PC-3 (cell line): ENCODE measurements around the gene ABCG5. TPM values are rescaled to one million over a fixed set of nuclear protein-coding genes. Genes with fewer than 3 reads are reported as not detected.

Experiments
- ATAC-seq: fragments of 200-7000 bp; cut with Tn5 transposase; 2 replicates; pipeline ENCODE4 v1.9.1; 2020; ENCODE audit warnings: mild to moderate bottlenecking, moderate library complexity
- BruUV-seq: library from RNA; stranded (reverse); fragments of 400-500 nt; replicated peaks from 2 replicates; lab custom pipeline; 2021; lab: Mats Ljungman, UMichigan
- CTCF ChIA-PET: fragments of 300-600 bp; sonication (Branson Sonifier 250); formaldehyde crosslinking; loops from one replicate; lab custom pipeline; 2022; ENCODE audit warnings: antibody characterized with exemption; lab: Charles Lee
- POLR2A ChIA-PET: fragments of 300-600 bp; sonication (Branson Sonifier 250); formaldehyde crosslinking; loops from one replicate; lab custom pipeline; 2022; ENCODE audit warnings: antibody characterized with exemption; ENCODE audit not compliant: unreplicated experiment; lab: Charles Lee
- DNase-seq: peaks from one replicate; pipeline ENCODE4 v3.0.0-alpha.2; 2015
- H2AFZ ChIP-seq: fragments of 300-600 bp; sonication (generic); 2 replicates; pipeline ENCODE4 v1.6.0; 2016; ENCODE audit warnings: antibody characterized with exemption, low read length
- H3F3A ChIP-seq: fragments of 300-600 bp; sonication (generic); one replicate; pipeline ENCODE4 v1.6.0; 2017; ENCODE audit warnings: antibody characterized with exemption, low read length, control low read depth, mild to moderate bottlenecking; ENCODE audit not compliant: unreplicated experiment
- H3K27ac ChIP-seq: fragments of 300-600 bp; sonication (generic); 2 replicates; pipeline ENCODE4 v1.5.1; 2016; ENCODE audit warnings: mild to moderate bottlenecking, low read length
- H3K27me3 ChIP-seq: fragments of 300-600 bp; sonication (generic); 2 replicates; pipeline ENCODE4 v1.6.1; 2016; ENCODE audit warnings: low read length, mixed read lengths
- H3K36me3 ChIP-seq: fragments of 300-600 bp; sonication (generic); 2 replicates; pipeline ENCODE4 v1.6.1; 2016; ENCODE audit warnings: low read depth, mixed run types, low read length, mixed read lengths
- H3K4me1 ChIP-seq: fragments of 300-600 bp; sonication (generic); 2 replicates; pipeline ENCODE4 v1.5.1; 2016; ENCODE audit warnings: low read length; ENCODE audit not compliant: insufficient read depth
- H3K4me2 ChIP-seq: fragments of 300-600 bp; sonication (generic); 2 replicates; pipeline ENCODE4 v1.6.0; 2016; ENCODE audit warnings: low read length
- H3K4me3 ChIP-seq: fragments of 300-600 bp; sonication (generic); 2 replicates; pipeline ENCODE4 v1.5.1; 2016; ENCODE audit warnings: mild to moderate bottlenecking, low read length, mixed read lengths
- H3K79me2 ChIP-seq: fragments of 300-600 bp; sonication (generic); 2 replicates; pipeline ENCODE4 v1.6.1; 2017; ENCODE audit warnings: low read length, mixed read lengths
- H3K9ac ChIP-seq: fragments of 300-600 bp; sonication (generic); 2 replicates; pipeline ENCODE4 v1.6.0; 2016; ENCODE audit warnings: mild to moderate bottlenecking, low read length
- H3K9me2 ChIP-seq: fragments of 300-600 bp; sonication (generic); replicated peaks from 2 replicates; pipeline ENCODE4 v1.6.1; 2016; ENCODE audit warnings: mixed run types, low read length, mixed read lengths
- H3K9me3 ChIP-seq: fragments of 300-600 bp; sonication (generic); 2 replicates; pipeline ENCODE4 v1.6.1; 2016; ENCODE audit warnings: low read length, mixed read lengths
- H4K20me1 ChIP-seq: fragments of 300-600 bp; sonication (generic); 2 replicates; pipeline ENCODE4 v1.6.1; 2016; ENCODE audit warnings: low read length, mixed read lengths
- CTCF ChIP-seq: fragments of 300-600 bp; sonication (generic); conservative IDR thresholded peaks from 2 replicates; pipeline ENCODE4 v1.5.1; 2017; ENCODE audit warnings: antibody characterized with exemption, low read depth, mild to moderate bottlenecking, low read length
- EZH2 ChIP-seq: fragments of 300-600 bp; sonication (generic); IDR thresholded peaks from one replicate; pipeline ENCODE4 v1.6.1; 2017; ENCODE audit warnings: antibody characterized with exemption, mild to moderate bottlenecking, low read length; ENCODE audit not compliant: unreplicated experiment
- EZH2phosphoT487 ChIP-seq: fragments of 300-600 bp; sonication (generic); IDR thresholded peaks from 2 replicates; pipeline ENCODE4 v1.6.1; 2018; ENCODE audit warnings: mild to moderate bottlenecking, antibody characterized with exemption, low read length, borderline replicate concordance
- intact Hi-C: fragments of 100-400 bp; cut with micrococcal nuclease; formaldehyde crosslinking; loops from 2 replicates; pipeline ENCODE4 v1.9.0; 2023
- total RNA-seq: library from RNA; depleted of rRNA; stranded (reverse); fragments of >200 nt; gene quantifications from 2 replicates; pipeline ENCODE4 v1.2.3, GENCODE V29; 2014

Gene ABCG5
- total RNA-seq, 1 experiment from 2014 or later: not detected

- H3K4me2 ChIP-seq: no peak overlapping the region
- H3K27ac ChIP-seq: no peak overlapping the region
- POLR2A ChIA-PET: no interaction called here
- H4K20me1 ChIP-seq: no peaks in the 10 kb centered on the region
- no peak overlapping the region for H2AFZ ChIP-seq
- no peak for ATAC-seq
- BruUV-seq: no TSS peak
- no peaks in the 10 kb centered on the region for H3F3A ChIP-seq
- no peaks in the 10 kb centered on the region for H3K27me3 ChIP-seq
- TF ChIP-seq EZH2phosphoT487 (no peak), CTCF (no peak), EZH2 (no peak)
- H3K9ac ChIP-seq: no peak overlapping the region
- no peaks in the 10 kb centered on the region for H3K4me1 ChIP-seq
- CTCF ChIA-PET: no interaction called here
- H3K9me3 ChIP-seq: no peaks in the 10 kb centered on the region
- no peaks in the 10 kb centered on the region for H3K79me2 ChIP-seq
- DNase-seq: no peak
- no peaks in the 10 kb centered on the region for H3K36me3 ChIP-seq
- no peak overlapping the region for H3K4me3 ChIP-seq
- no peaks in the 10 kb centered on the region for H3K9me2 ChIP-seq
- intact Hi-C loops: no loop called here
These were observed 32.0 kb downstream of the ABCG5 start for GRCh38 chr2:43806719-43807031.

DNA sequence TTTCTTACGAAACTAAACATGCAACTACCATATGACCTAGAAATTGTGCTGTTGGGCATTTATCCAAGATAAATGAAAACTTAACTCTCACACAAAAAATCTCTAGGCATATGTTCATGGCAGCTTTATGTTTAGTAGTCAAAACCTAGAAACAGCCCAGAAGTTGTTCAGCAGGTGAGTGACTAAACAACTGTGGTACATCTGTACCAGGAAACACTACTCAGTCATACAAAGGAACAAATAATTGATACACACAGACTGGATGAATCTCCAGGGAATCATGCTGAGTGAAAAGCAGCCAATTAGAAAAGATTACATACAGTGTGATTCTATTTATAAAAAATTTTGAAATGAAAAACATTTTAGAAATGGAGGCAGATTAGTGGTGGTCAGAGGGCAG, 35.5 kb downstream of the ABCG5 start:
- intact Hi-C loops: no loop called here
- no peak overlapping the region for H3K27ac ChIP-seq
- no peaks in the 10 kb centered on the region for H3K9me3 ChIP-seq
- H4K20me1 ChIP-seq: no peaks in the 10 kb centered on the region
- POLR2A ChIA-PET: no interaction called here
- no peaks in the 10 kb centered on the region for H3K4me1 ChIP-seq
- TF ChIP-seq EZH2phosphoT487: no peak
- no peak for TF ChIP-seq EZH2
- TF ChIP-seq CTCF: no peak
- ATAC-seq (no peak), DNase-seq (peak; percentile 16)
- no peaks in the 10 kb centered on the region for H3K79me2 ChIP-seq
- no peaks in the 10 kb centered on the region for H3K36me3 ChIP-seq
- H3F3A ChIP-seq: no peaks in the 10 kb centered on the region
- no peak overlapping the region for H3K4me2 ChIP-seq
- BruUV-seq: no TSS peak
- H2AFZ ChIP-seq: no peak overlapping the region
- H3K9ac ChIP-seq: no peak overlapping the region
- H3K9me2 ChIP-seq: no peaks in the 10 kb centered on the region
- H3K4me3 ChIP-seq: no peak overlapping the region
- CTCF ChIA-PET: no interaction called here
- no peaks in the 10 kb centered on the region for H3K27me3 ChIP-seq

- H3K36me3 ChIP-seq: no peaks in the 10 kb centered on the region
- POLR2A ChIA-PET: no interaction called here
- H3K27me3 ChIP-seq: no peaks in the 10 kb centered on the region
- no peaks in the 10 kb centered on the region for H3K79me2 ChIP-seq
- H3K9me3 ChIP-seq: no peaks in the 10 kb centered on the region
- H3K4me2 ChIP-seq: no peak overlapping the region
- intact Hi-C loops: no loop called here
- no peak for DNase-seq
- H3K27ac ChIP-seq: no peak overlapping the region
- CTCF ChIA-PET: no interaction called here
- H3K4me1 ChIP-seq: no peaks in the 10 kb centered on the region
- no peaks in the 10 kb centered on the region for H3K9me2 ChIP-seq
- no peaks in the 10 kb centered on the region for H4K20me1 ChIP-seq
- BruUV-seq: no TSS peak
- no peak for ATAC-seq
- H3F3A ChIP-seq: no peaks in the 10 kb centered on the region
- TF ChIP-seq EZH2 (no peak), CTCF (no peak), EZH2phosphoT487 (no peak)
- no peak overlapping the region for H3K4me3 ChIP-seq
- H3K9ac ChIP-seq: no peak overlapping the region
- H2AFZ ChIP-seq: no peak overlapping the region
These were observed 36.5 kb downstream of the ABCG5 start for GRCh38 chr2:43802135-43802534.
